GM12801 (cell line): ENCODE results near the gene NSUN5.

ENCODE experiments used
- CTCF ChIP-seq: IDR thresholded peaks from one replicate; pipeline ENCODE4 v1.5.1; 2011; ENCODE audit warnings: control low read depth; ENCODE audit not compliant: insufficient read length; ENCODE audit errors: extremely low read depth

Gene NSUN5

DNA sequence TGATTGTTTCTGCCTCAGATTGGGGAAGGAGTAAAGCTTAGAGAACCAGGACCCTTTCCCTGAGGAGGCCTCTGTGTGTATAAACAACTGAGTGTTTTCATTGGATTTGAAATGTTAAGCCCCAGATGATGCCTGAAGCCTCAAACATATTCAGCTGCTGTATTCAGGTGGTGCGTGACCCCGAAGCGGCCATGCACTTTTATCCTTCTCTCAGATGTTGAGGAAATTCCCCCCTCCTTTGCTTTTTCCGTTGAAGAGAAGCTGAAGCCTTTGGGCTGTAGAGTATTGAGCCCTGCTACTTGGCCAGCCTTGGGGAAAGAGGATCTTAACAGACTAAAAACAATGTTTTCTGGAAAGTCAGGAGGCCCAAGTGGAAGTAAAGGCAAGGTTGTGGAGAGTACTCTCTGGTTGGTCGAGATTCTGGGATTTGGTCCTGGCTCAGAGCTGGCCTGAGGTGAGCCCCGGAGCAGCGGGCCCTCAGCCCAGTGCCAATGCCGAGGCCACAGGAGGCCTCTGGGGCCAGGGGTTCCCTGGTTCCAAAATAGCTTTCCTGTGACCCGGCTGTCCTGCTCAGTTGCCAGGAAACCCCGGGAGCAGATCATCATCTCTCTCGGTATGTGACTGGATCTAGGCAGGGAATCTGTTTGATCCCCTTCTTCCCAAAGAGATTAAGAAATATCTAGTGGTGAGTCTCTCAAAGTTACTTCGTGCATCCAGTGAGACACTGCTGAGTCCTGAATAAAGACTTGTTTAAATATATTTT, 41.9 kb upstream of the NSUN5 start:
- TF ChIP-seq CTCF = no peak

- no peak for TF ChIP-seq CTCF
These were observed 41.1 kb upstream of the NSUN5 start for GRCh38 chr7:73349763-73350162.

- TF ChIP-seq CTCF = no peak
These were observed 37.3 kb upstream of the NSUN5 start for GRCh38 chr7:73345951-73346350.

GRCh38 chr7:73345538-73345937, 36.9 kb upstream of the NSUN5 start:
- TF ChIP-seq CTCF = no peak

DNA sequence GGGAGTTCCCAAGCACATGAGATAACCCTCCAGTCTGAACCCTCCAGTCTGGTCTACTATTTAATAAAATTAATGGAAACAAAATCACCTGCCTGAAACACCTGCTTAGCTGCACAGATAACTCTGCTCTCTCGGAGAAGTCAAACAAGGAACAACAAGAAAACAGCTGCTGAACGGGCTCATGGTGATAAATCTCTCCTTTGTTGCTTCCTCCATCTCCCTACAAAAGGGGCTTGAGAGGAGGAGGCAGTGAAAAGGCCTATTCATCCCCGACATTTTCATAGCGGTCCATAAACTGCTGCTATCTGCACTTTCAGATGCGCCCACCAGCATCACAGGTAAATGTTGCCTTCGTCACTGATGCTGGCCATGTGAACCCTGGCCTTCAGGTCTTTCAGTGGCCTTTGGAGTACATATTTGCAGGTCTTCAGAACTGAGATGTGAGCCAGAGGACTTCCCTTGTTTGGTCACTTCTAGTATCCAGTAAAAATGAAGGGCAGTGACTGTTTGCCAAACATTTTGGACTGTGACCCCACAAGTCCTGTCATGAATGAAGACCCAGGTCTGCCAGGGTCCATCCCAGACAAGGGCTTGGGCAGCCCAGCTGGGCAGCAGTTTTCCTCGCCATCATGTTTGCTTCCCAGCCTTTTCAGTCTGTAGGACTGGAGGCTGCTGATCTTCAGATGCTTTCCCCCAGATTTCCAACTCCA, 35.2 kb upstream of the NSUN5 start:
- TF ChIP-seq CTCF = no peak

DNA sequence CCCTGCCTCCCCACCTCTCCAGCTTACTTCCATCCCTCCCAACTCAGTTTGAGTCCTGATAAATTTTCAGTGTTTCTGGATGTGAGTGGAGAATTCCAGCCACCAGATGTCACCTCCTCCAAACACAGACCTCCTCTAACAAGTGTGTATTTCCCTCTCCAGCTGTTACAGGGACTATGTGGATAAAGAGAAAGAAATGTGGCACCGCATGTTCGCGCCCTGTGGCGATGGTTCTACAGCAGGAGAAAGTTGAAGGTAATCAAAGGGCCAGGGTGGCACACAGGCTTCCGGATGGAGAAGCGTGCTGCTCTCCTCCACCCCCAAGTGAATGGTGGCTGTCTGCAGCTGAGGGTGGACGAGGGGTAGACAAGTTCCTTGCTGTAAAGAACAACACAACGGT, 34.0 kb upstream of the NSUN5 start:
- no peak for TF ChIP-seq CTCF

DNA sequence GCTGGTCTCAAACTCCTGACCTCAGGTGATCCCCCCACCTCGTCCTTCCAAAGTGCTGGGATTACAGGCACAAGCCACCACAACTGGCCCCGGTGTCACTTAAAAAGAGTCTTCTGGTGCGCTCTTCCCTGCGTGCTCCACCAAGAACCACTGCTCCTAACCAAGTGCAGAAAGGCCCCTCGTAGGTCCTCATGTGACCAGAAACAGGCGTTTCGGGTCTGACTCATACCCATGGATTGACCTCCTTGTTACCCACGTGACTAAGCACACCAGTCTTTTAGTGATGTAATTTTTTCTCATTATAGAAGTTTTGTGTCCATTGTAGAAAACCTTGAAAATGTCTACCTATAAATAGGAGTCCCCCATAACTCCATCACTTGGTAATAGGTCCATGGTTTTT, 33.3 kb upstream of the NSUN5 start:
- no peak for TF ChIP-seq CTCF
